Breast epithelium (tissue), 4 donors: ENCODE results near the gene ACIN1. TPM values are rescaled to one million over a fixed set of nuclear protein-coding genes. Genes with fewer than 3 reads are reported as not detected.

Experiments used
- DNase-seq, 2 donors: peaks; one replicate each; pipeline ENCODE4 v3.0.0-alpha.2; 2019; ENCODE audit warnings: low spot score in 2 of 2
- H3K27ac ChIP-seq, 2 donors: fragments of 200-600 bp; sonication (generic) in 1 of 2; one replicate each; pipeline ENCODE4 v1.5.1; 2016 to 2019; ENCODE audit warnings: mild to moderate bottlenecking in 1 of 2
- H3K27me3 ChIP-seq, 2 donors: fragments of 200-600 bp; sonication (generic) in 1 of 2; one replicate each; pipeline versions ENCODE4 v1.5.1 to v1.6.0; 2017 to 2019; ENCODE audit warnings: control low read depth in 1 of 2, mild to moderate bottlenecking in 1 of 2
- H3K36me3 ChIP-seq: fragments of 200-600 bp; one replicate; pipeline ENCODE4 v1.5.1; 2019
- H3K4me1 ChIP-seq, 2 donors: fragments of 200-600 bp; sonication (generic); one replicate each; pipeline ENCODE4 v1.5.1; 2016 to 2019; ENCODE audit warnings: control low read depth in 1 of 2
- H3K4me3 ChIP-seq, 3 donors: fragments of 200-600 bp; sonication (generic); 1 replicate in 2 of 3; 2 replicates in 1 of 3; pipeline ENCODE4 v1.5.1; 2016 to 2019; ENCODE audit warnings: mild to moderate bottlenecking in 3 of 3, moderate library complexity in 2 of 3
- H3K9me3 ChIP-seq, 2 donors: fragments of 200-600 bp; sonication (generic) in 1 of 2; one replicate each; pipeline ENCODE4 v1.5.1; 2016 to 2019; ENCODE audit warnings: control low read depth in 1 of 2
- CTCF ChIP-seq, 3 donors: fragments of 450-650 bp; IDR thresholded peaks; one replicate each; pipeline ENCODE4 v1.5.1; 2016 to 2017; ENCODE audit warnings: antibody characterized with exemption in 3 of 3, mild to moderate bottlenecking in 3 of 3, moderate library complexity in 3 of 3
- POLR2A ChIP-seq: fragments of 450-650 bp; IDR thresholded peaks from one replicate; pipeline ENCODE4 v1.6.1; 2016; ENCODE audit warnings: antibody characterized with exemption, mild to moderate bottlenecking, moderate library complexity
- POLR2AphosphoS5 ChIP-seq, 3 donors: sonication (generic); formaldehyde crosslinking; IDR thresholded peaks; one replicate each; pipeline ENCODE4 v1.6.1; 2017; ENCODE audit warnings: antibody characterized with exemption in 3 of 3
- intact Hi-C: fragments of 100-400 bp; cut with DNase I; formaldehyde crosslinking; loops from one replicate; pipeline ENCODE4 v1.15.1; 2023; ENCODE audit warnings: low total_unique reads
- total RNA-seq, 3 donors: library from RNA; depleted of rRNA; stranded (reverse); fragments of >200 nt; gene quantifications; one replicate each; pipeline ENCODE4 v1.1.0, GENCODE V29; 2016

The ACIN1 gene
- total RNA-seq, 3 donors from 2014 or later = 106 to 151 (median 145) TPM

GRCh38 chr14:23071244-23071920 lies 23.6 kb downstream of the ACIN1 start:
- Histone ChIP-seq H3K4me1 (peaks cover 7 to 13% of the 10 kb centered on the region in 2 donors), H3K27ac (peak overlapping the region; percentile 84 to 93), H3K4me3 (peak overlapping the region; percentile 56 to 77 (median 57)), H3K36me3 (no peaks in the 10 kb centered on the region), H3K9me3 (no peaks in the 10 kb centered on the region), H3K27me3 (no peaks in the 10 kb centered on the region)
- intact Hi-C loops = no loop called here
- DNase-seq = peak; percentile 81
- TF ChIP-seq CTCF (IDR thresholded peaks at IDR 0.05) (no peak), POLR2AphosphoS5 (IDR thresholded peaks at IDR 0.05) (peak in 2 of 3 donors; percentile 59 to 73)

- H3K4me3 ChIP-seq = peak overlapping the region; percentile 56 to 77 (median 57)
- no peaks in the 10 kb centered on the region for H3K36me3 ChIP-seq
- peaks cover 7 to 13% of the 10 kb centered on the region in 2 donors for H3K4me1 ChIP-seq
- DNase-seq = no peak
- peak overlapping the region; percentile 8 to 84 for H3K27ac ChIP-seq
- no peaks in the 10 kb centered on the region for H3K9me3 ChIP-seq
- TF ChIP-seq POLR2A (no peak), POLR2AphosphoS5 (IDR thresholded peaks at IDR 0.05) (no peak), CTCF (IDR thresholded peaks at IDR 0.05) (no peak)
- intact Hi-C loops = no loop called here
- H3K27me3 ChIP-seq = no peaks in the 10 kb centered on the region
These were observed 24.4 kb downstream of the ACIN1 start for GRCh38 chr14:23070262-23071129.

GRCh38 chr14:23069413-23069806 lies 25.5 kb downstream of the ACIN1 start:
- intact Hi-C loops = no loop called here
- no peak for DNase-seq
- Histone ChIP-seq H3K4me1 (peaks cover 7 to 13% of the 10 kb centered on the region in 2 donors), H3K9me3 (no peaks in the 10 kb centered on the region), H3K36me3 (no peaks in the 10 kb centered on the region), H3K27ac (peak overlapping the region; percentile 29 to 54), H3K4me3 (no peak overlapping the region), H3K27me3 (no peaks in the 10 kb centered on the region)
- TF ChIP-seq CTCF (IDR thresholded peaks at IDR 0.05) = no peak
- no peak for TF ChIP-seq POLR2AphosphoS5 (IDR thresholded peaks at IDR 0.05)
- no peak for TF ChIP-seq POLR2A

- TF ChIP-seq POLR2AphosphoS5 (IDR thresholded peaks at IDR 0.05) (no peak), CTCF (IDR thresholded peaks at IDR 0.05) (peak; percentile 95 to 99 (median 98))
- intact Hi-C loops = no loop called here
- Histone ChIP-seq H3K27me3 (no peaks in the 10 kb centered on the region), H3K9me3 (no peaks in the 10 kb centered on the region), H3K36me3 (no peaks in the 10 kb centered on the region), H3K4me3 (no peak overlapping the region), H3K4me1 (peaks cover 7 to 13% of the 10 kb centered on the region in 2 donors), H3K27ac (peak overlapping the region; percentile 29 to 54)
- DNase-seq = peak; percentile 77 to 78
These were observed 26.0 kb downstream of the ACIN1 start for GRCh38 chr14:23068789-23069412.
